Loucy (cell line): Measurements from ENCODE around the gene MARF1.

Experiments
- EZH2phosphoT487 ChIP-seq: fragments of 200-600 bp; IDR thresholded peaks from 2 replicates; pipeline ENCODE4 v1.6.1; 2018; ENCODE audit warnings: antibody characterized with exemption, mild to moderate bottlenecking, moderate library complexity, borderline replicate concordance
- TF ChIP-seq, protein P1 (sequence below): fragments of 200-600 bp; sonication (generic); conservative IDR thresholded peaks from 2 replicates; pipeline ENCODE4 v1.5.1; 2014; ENCODE audit warnings: mild to moderate bottlenecking, antibody characterized with exemption, low read length

DNA sequence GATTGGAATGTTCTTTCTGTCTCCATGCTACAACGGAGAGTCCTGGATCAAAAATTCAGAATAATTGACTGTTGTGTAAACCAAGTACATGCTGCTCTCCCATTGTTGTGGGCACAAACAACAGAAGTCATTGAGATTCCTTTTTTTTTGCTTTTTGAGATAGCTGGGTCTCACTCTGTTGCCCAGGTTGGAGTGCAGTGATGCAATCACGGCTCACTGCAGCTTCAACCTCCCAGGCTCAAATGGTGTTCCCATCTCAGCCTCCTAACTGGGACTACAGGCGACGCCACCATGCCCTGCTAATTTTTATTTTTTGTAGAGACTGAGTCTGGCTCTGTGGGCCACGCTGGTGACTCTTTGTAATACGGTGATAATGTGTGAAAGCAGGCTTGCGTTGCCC, 31.6 kb upstream of the MARF1 start:
- TF ChIP-seq, protein P1, sequence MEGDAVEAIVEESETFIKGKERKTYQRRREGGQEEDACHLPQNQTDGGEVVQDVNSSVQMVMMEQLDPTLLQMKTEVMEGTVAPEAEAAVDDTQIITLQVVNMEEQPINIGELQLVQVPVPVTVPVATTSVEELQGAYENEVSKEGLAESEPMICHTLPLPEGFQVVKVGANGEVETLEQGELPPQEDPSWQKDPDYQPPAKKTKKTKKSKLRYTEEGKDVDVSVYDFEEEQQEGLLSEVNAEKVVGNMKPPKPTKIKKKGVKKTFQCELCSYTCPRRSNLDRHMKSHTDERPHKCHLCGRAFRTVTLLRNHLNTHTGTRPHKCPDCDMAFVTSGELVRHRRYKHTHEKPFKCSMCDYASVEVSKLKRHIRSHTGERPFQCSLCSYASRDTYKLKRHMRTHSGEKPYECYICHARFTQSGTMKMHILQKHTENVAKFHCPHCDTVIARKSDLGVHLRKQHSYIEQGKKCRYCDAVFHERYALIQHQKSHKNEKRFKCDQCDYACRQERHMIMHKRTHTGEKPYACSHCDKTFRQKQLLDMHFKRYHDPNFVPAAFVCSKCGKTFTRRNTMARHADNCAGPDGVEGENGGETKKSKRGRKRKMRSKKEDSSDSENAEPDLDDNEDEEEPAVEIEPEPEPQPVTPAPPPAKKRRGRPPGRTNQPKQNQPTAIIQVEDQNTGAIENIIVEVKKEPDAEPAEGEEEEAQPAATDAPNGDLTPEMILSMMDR: no peak
- no peak for TF ChIP-seq EZH2phosphoT487
